Neural progenitor cell (in vitro differentiated cells): ENCODE results near the gene C8G. TPM values are rescaled to one million over a fixed set of nuclear protein-coding genes. Genes with fewer than 3 reads are reported as not detected.

ENCODE experiments used
- DNase-seq: peaks from one replicate; pipeline ENCODE4 v3.0.0-alpha.2; 2016; ENCODE audit warnings: low spot score
- H2AFZ ChIP-seq: fragments of 200-600 bp; sonication (generic); replicated peaks from 2 replicates; pipeline ENCODE4 v1.6.1; 2016; ENCODE audit warnings: antibody characterized with exemption
- H3F3A ChIP-seq: fragments of 200-600 bp; sonication (generic); 2 replicates; pipeline ENCODE4 v1.6.1; 2016; ENCODE audit warnings: antibody characterized with exemption, low read depth
- H3K27ac ChIP-seq: fragments of 200-600 bp; sonication (generic); 2 replicates; pipeline ENCODE4 v1.5.1; 2016; ENCODE audit warnings: mild to moderate bottlenecking
- H3K27me3 ChIP-seq: fragments of 200-600 bp; sonication (generic); 2 replicates; pipeline ENCODE4 v1.6.1; 2016; ENCODE audit warnings: mild to moderate bottlenecking, moderate library complexity
- H3K36me3 ChIP-seq: fragments of 200-600 bp; sonication (generic); 2 replicates; pipeline ENCODE4 v1.5.1; 2016
- H3K4me1 ChIP-seq: fragments of 200-600 bp; sonication (generic); 2 replicates; pipeline ENCODE4 v1.6.1; 2016; ENCODE audit warnings: mixed run types
- H3K4me2 ChIP-seq: fragments of 200-600 bp; sonication (generic); 2 replicates; pipeline ENCODE4 v1.6.1; 2016
- H3K4me3 ChIP-seq: fragments of 200-600 bp; sonication (generic); 2 replicates; pipeline ENCODE4 v1.5.1; 2016
- H3K79me2 ChIP-seq: fragments of 200-600 bp; sonication (generic); 2 replicates; pipeline ENCODE4 v1.6.1; 2016; ENCODE audit warnings: low read depth
- H3K9ac ChIP-seq: fragments of 200-600 bp; sonication (generic); 2 replicates; pipeline ENCODE4 v1.6.1; 2016
- H3K9me3 ChIP-seq: fragments of 200-600 bp; sonication (generic); 2 replicates; pipeline ENCODE4 v1.5.1; 2016; ENCODE audit warnings: low read depth
- H4K20me1 ChIP-seq: fragments of 200-600 bp; sonication (generic); 2 replicates; pipeline ENCODE4 v1.6.1; 2016; ENCODE audit warnings: low read depth
- H3K27ac Mint-ChIP-seq: 3 replicates; pipeline ENCODE4 v1.8.0; 2021; ENCODE audit warnings: mixed read lengths
- H3K27me3 Mint-ChIP-seq: 2 replicates; pipeline ENCODE4 v1.8.0; 2022; ENCODE audit warnings: low read depth, mild to moderate bottlenecking, inconsistent platforms, moderate library complexity, mixed read lengths; ENCODE audit not compliant: insufficient read depth
- H3K36me3 Mint-ChIP-seq: 3 replicates; pipeline ENCODE4 v1.8.0; 2021; ENCODE audit warnings: mixed read lengths
- H3K4me1 Mint-ChIP-seq: 3 replicates; pipeline ENCODE4 v1.8.0; 2021; ENCODE audit warnings: mixed read lengths
- H3K4me3 Mint-ChIP-seq: 3 replicates; pipeline ENCODE4 v1.8.0; 2021; ENCODE audit warnings: mild to moderate bottlenecking, moderate library complexity, mixed read lengths
- H3K9me3 Mint-ChIP-seq: 3 replicates; pipeline ENCODE4 v1.8.0; 2020; ENCODE audit warnings: mixed read lengths
- EZH2 ChIP-seq: fragments of 200-600 bp; sonication (generic); IDR thresholded peaks from 2 replicates; pipeline ENCODE4 v1.6.1; 2017; ENCODE audit warnings: antibody characterized with exemption, mild to moderate bottlenecking, moderate library complexity
- EZH2phosphoT487 ChIP-seq: fragments of 200-600 bp; sonication (generic); IDR thresholded peaks from 2 replicates; pipeline ENCODE4 v1.6.1; 2017; ENCODE audit warnings: antibody characterized with exemption
- total RNA-seq: library from RNA; depleted of rRNA; stranded (reverse); fragments of >200 nt; gene quantifications from 2 replicates; pipeline ENCODE4 v1.2.3, GENCODE V29; 2015; ENCODE audit warnings: low replicate concordance
- TF ChIP-seq, protein P1 (sequence below): fragments of 200-600 bp; sonication (generic); IDR thresholded peaks from 2 replicates; pipeline ENCODE4 v1.5.1; 2017; ENCODE audit warnings: antibody characterized with exemption, mild to moderate bottlenecking

The C8G gene
- total RNA-seq, 1 donor from 2014 or later = not detected

DNA sequence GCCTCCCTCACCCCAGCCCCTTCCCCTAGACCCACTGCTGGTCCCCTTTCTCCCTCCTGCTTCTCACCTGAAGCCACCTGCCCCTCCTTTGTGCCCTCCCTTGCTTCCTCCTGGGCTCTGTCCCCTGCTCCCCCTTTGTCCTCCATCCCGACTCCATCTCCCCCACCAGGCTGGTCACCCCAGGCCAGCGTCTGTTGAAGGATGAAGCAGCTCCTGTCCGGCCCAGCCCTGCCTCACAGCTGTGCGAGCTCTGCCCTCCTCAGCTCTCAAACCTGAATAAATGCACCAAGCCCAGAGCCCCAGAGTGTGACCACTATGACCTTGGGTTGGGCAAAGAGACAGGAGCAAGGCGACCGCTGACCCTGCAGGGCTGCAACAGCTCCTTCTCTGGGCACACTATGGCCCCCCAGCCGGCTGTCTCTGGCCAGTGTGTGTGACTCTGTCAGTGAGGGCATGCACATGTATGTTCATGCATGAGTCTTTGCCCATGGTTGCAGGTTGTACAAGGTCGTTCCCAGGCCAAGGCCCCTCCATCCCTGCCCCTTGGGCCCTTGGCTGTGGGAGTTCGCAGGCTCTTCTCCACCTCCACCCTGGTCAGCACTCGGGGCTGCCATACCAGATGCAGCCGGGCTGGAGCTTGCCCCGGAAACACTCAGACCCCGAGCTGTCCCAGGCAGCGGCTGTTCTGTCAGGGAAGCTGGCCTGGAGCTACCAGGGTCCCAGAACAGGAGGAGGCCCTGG lies 10.3 kb downstream of the C8G start:
- TF ChIP-seq, protein P1, sequence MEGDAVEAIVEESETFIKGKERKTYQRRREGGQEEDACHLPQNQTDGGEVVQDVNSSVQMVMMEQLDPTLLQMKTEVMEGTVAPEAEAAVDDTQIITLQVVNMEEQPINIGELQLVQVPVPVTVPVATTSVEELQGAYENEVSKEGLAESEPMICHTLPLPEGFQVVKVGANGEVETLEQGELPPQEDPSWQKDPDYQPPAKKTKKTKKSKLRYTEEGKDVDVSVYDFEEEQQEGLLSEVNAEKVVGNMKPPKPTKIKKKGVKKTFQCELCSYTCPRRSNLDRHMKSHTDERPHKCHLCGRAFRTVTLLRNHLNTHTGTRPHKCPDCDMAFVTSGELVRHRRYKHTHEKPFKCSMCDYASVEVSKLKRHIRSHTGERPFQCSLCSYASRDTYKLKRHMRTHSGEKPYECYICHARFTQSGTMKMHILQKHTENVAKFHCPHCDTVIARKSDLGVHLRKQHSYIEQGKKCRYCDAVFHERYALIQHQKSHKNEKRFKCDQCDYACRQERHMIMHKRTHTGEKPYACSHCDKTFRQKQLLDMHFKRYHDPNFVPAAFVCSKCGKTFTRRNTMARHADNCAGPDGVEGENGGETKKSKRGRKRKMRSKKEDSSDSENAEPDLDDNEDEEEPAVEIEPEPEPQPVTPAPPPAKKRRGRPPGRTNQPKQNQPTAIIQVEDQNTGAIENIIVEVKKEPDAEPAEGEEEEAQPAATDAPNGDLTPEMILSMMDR = no peak
- no peak for TF ChIP-seq EZH2phosphoT487
- no peak for TF ChIP-seq EZH2
- no peaks in the 10 kb centered on the region for H3K79me2 ChIP-seq
- H3K9me3 ChIP-seq = no peaks in the 10 kb centered on the region
- no peaks in the 10 kb centered on the region for H4K20me1 ChIP-seq
- H3F3A ChIP-seq = peaks cover 4% of the 10 kb centered on the region
- DNase-seq = no peak
- H3K36me3 Mint-ChIP-seq = peaks cover 3% of the 10 kb centered on the region
- H3K9ac ChIP-seq = no peak overlapping the region
- no peak overlapping the region for H3K4me3 Mint-ChIP-seq
- H3K36me3 ChIP-seq = no peaks in the 10 kb centered on the region
- peaks cover 8% of the 10 kb centered on the region for H3K27me3 Mint-ChIP-seq
- no peak overlapping the region for H3K27ac ChIP-seq
- no peak overlapping the region for H3K27ac Mint-ChIP-seq
- H3K4me1 ChIP-seq = peaks cover 15% of the 10 kb centered on the region
- H2AFZ ChIP-seq = no peak overlapping the region
- no peaks in the 10 kb centered on the region for H3K27me3 ChIP-seq
- H3K9me3 Mint-ChIP-seq = no peaks in the 10 kb centered on the region
- no peak overlapping the region for H3K4me2 ChIP-seq
- H3K4me3 ChIP-seq = no peak overlapping the region
- peaks cover 3% of the 10 kb centered on the region for H3K4me1 Mint-ChIP-seq

DNA sequence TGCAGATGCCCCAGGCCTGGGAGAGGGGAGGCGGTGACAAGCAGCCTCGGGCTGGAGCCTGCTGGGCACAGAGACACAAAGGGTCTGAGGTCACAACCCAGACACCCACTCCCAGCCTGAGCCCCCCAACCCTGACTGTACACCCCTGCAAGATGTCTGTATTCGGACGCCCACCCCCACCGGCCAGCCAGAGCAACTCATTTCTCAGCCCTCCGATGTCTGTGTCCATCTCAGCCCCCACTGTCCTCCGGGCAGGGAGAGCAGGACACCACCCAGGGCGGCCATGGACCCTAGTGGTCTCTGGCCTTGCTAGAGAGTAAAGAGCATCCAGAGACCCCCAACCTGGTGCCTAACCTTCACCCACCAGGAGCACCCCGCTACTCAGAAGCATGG lies 10.9 kb downstream of the C8G start:
- H3K36me3 ChIP-seq = no peaks in the 10 kb centered on the region
- no peak overlapping the region for H3K4me3 Mint-ChIP-seq

DNA sequence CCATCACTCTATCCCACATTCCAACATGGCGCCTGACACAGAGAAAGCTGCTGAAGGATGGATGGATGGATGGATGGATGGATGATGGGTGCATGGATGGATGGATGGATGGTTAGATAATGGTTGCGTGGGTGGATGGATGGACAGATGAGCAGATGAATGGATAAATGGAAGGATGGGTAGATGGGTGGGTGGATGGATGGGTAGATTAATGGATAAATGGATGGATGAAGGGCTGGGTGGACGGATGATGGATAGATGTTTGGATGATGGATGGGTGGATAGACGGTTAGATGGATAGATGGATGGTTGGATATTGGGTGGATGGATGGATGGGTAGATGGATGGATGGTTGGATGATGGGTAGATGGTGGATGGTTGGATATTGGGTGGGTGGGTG lies 11.6 kb downstream of the C8G start:
- no peak for DNase-seq
- H2AFZ ChIP-seq = no peak overlapping the region
- H3K9ac ChIP-seq = no peak overlapping the region
- no peak overlapping the region for H3K27ac Mint-ChIP-seq
- peaks cover 9% of the 10 kb centered on the region for H3K27me3 Mint-ChIP-seq
- H3K4me3 ChIP-seq = no peak overlapping the region
- no peaks in the 10 kb centered on the region for H3K9me3 Mint-ChIP-seq
- H3K79me2 ChIP-seq = no peaks in the 10 kb centered on the region
- H3F3A ChIP-seq = no peaks in the 10 kb centered on the region
- H3K27me3 ChIP-seq = no peaks in the 10 kb centered on the region
- H3K4me2 ChIP-seq = no peak overlapping the region
- no peaks in the 10 kb centered on the region for H3K9me3 ChIP-seq
- peaks cover 2% of the 10 kb centered on the region for H3K4me1 Mint-ChIP-seq
- TF ChIP-seq EZH2 = no peak
- TF ChIP-seq, protein P1 = no peak
- TF ChIP-seq EZH2phosphoT487 = no peak
- H3K27ac ChIP-seq = no peak overlapping the region
- no peak overlapping the region for H3K4me3 Mint-ChIP-seq
- no peaks in the 10 kb centered on the region for H4K20me1 ChIP-seq
- no peaks in the 10 kb centered on the region for H3K36me3 ChIP-seq
- H3K36me3 Mint-ChIP-seq = peaks cover 3% of the 10 kb centered on the region
- peaks cover 2% of the 10 kb centered on the region for H3K4me1 ChIP-seq

More for the DNA sequence above, 10.9 kb downstream of the C8G start:
- Histone ChIP-seq H3K4me3 (no peak overlapping the region), H3K4me2 (no peak overlapping the region), H3K27ac (no peak overlapping the region), H3F3A (no peaks in the 10 kb centered on the region), H3K4me1 (peaks cover 9% of the 10 kb centered on the region), H3K27me3 (no peaks in the 10 kb centered on the region), H3K79me2 (no peaks in the 10 kb centered on the region), H4K20me1 (no peaks in the 10 kb centered on the region), H2AFZ (no peak overlapping the region), H3K9ac (no peak overlapping the region), H3K9me3 (no peaks in the 10 kb centered on the region)
- H3K27ac Mint-ChIP-seq = no peak overlapping the region
- H3K27me3 Mint-ChIP-seq = peaks cover 8% of the 10 kb centered on the region
- DNase-seq = no peak
- no peaks in the 10 kb centered on the region for H3K9me3 Mint-ChIP-seq
- H3K4me1 Mint-ChIP-seq = peaks cover 2% of the 10 kb centered on the region
- H3K36me3 Mint-ChIP-seq = peaks cover 3% of the 10 kb centered on the region
- TF ChIP-seq EZH2 = no peak
- TF ChIP-seq EZH2phosphoT487 = no peak
- TF ChIP-seq, protein P1 = no peak
